Measurements from ENCODE around the gene ATP6V0A1. TPM values are rescaled to one million over a fixed set of nuclear protein-coding genes. Genes with fewer than 3 reads are reported as not detected.
A peak's percentile ranks its signal among the peaks of the same experiment; 100 is the strongest.

The ATP6V0A1 gene
- total RNA-seq, 1 experiment from 2014 or later: 53.4 TPM

GRCh38 chr17:42410319-42410685 lies 48.4 kb upstream of the ATP6V0A1 start:
- in situ Hi-C loops (cut with HindIII; ENCODE audit: low pct_unique_long_range_greater_than_20kb, low sequenced_read_pairs): no loop called here
- ATAC-seq (no peak), DNase-seq (ENCODE audit: low read depth, low spot score) (no peak)
- Histone ChIP-seq H3K27me3 (ENCODE audit: control insufficient read depth, insufficient read depth, low read length) (no peaks in the 10 kb centered on the region), H3K36me3 (ENCODE audit: control insufficient read depth, insufficient read depth, low read length) (no peaks in the 10 kb centered on the region), H3K9me3 (ENCODE audit: control insufficient read depth, insufficient read depth, low read depth, low read length) (no peaks in the 10 kb centered on the region), H3K4me1 (ENCODE audit: control insufficient read depth, insufficient read depth, low read length) (peaks cover 49% of the 10 kb centered on the region), H3K4me3 (ENCODE audit: low read depth in 2 of 2, low read length in 2 of 2) (no peak overlapping the region), H3K27ac (ENCODE audit: low read length) (peak overlapping the region; percentile 75)
- ChIA-PET POLR2A (no interaction called here), CTCF (no interaction called here)
- intact Hi-C loops (cut with micrococcal nuclease; ENCODE audit: unreplicated experiment): no loop called here
- TF ChIP-seq TCF7L2 (IDR thresholded peaks at IDR 0.05; ENCODE audit: low read depth, low read length): no peak
- no peak for TF ChIP-seq POLR2AphosphoS5 (IDR thresholded peaks at IDR 0.05; ENCODE audit: low read depth, low read length)
- TF ChIP-seq, protein P1, sequence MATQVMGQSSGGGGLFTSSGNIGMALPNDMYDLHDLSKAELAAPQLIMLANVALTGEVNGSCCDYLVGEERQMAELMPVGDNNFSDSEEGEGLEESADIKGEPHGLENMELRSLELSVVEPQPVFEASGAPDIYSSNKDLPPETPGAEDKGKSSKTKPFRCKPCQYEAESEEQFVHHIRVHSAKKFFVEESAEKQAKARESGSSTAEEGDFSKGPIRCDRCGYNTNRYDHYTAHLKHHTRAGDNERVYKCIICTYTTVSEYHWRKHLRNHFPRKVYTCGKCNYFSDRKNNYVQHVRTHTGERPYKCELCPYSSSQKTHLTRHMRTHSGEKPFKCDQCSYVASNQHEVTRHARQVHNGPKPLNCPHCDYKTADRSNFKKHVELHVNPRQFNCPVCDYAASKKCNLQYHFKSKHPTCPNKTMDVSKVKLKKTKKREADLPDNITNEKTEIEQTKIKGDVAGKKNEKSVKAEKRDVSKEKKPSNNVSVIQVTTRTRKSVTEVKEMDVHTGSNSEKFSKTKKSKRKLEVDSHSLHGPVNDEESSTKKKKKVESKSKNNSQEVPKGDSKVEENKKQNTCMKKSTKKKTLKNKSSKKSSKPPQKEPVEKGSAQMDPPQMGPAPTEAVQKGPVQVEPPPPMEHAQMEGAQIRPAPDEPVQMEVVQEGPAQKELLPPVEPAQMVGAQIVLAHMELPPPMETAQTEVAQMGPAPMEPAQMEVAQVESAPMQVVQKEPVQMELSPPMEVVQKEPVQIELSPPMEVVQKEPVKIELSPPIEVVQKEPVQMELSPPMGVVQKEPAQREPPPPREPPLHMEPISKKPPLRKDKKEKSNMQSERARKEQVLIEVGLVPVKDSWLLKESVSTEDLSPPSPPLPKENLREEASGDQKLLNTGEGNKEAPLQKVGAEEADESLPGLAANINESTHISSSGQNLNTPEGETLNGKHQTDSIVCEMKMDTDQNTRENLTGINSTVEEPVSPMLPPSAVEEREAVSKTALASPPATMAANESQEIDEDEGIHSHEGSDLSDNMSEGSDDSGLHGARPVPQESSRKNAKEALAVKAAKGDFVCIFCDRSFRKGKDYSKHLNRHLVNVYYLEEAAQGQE (IDR thresholded peaks at IDR 0.05; ENCODE audit: insufficient read depth in 1 of 2, low read depth in 2 of 2, low read length in 1 of 2): no peak
- TF ChIP-seq SIN3A (IDR thresholded peaks at IDR 0.05; ENCODE audit: borderline replicate concordance, insufficient read depth, low read depth, low read length): no peak
- BruUV-seq (replicated peaks): no TSS peak

DNA sequence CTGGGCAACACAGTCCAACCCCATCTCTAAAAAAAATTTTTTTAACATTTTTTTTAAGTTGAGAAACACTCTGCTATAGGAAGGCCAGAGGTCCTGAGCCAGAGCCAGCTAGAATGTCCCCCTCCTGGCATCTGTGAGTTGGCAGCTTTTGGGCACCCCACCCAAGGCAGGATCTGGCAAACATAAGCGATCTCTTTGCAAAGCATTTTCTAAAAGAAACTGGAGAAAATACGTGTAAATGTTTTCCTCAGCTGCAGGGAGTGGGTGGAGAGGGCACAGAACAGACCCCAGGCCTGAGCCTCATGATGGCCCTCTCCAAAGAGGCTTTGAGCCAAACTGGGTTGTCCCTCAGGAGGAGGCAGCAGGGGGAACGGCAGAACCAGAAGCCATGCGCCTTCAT lies 47.3 kb upstream of the ATP6V0A1 start:
- TF ChIP-seq, protein P2, sequence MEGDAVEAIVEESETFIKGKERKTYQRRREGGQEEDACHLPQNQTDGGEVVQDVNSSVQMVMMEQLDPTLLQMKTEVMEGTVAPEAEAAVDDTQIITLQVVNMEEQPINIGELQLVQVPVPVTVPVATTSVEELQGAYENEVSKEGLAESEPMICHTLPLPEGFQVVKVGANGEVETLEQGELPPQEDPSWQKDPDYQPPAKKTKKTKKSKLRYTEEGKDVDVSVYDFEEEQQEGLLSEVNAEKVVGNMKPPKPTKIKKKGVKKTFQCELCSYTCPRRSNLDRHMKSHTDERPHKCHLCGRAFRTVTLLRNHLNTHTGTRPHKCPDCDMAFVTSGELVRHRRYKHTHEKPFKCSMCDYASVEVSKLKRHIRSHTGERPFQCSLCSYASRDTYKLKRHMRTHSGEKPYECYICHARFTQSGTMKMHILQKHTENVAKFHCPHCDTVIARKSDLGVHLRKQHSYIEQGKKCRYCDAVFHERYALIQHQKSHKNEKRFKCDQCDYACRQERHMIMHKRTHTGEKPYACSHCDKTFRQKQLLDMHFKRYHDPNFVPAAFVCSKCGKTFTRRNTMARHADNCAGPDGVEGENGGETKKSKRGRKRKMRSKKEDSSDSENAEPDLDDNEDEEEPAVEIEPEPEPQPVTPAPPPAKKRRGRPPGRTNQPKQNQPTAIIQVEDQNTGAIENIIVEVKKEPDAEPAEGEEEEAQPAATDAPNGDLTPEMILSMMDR (IDR thresholded peaks at IDR 0.05): no peak
- TF ChIP-seq TCF7L2 (IDR thresholded peaks at IDR 0.05; ENCODE audit: low read depth, low read length) (no peak), POLR2AphosphoS5 (IDR thresholded peaks at IDR 0.05; ENCODE audit: low read depth, low read length) (no peak), SIN3A (IDR thresholded peaks at IDR 0.05; ENCODE audit: borderline replicate concordance, insufficient read depth, low read depth, low read length) (no peak)
- TF ChIP-seq, protein P1 (IDR thresholded peaks at IDR 0.05; ENCODE audit: insufficient read depth in 1 of 2, low read depth in 2 of 2, low read length in 1 of 2): no peak
- Histone ChIP-seq H3K4me3 (ENCODE audit: low read depth in 2 of 2, low read length in 2 of 2) (no peak overlapping the region), H3K27ac (ENCODE audit: low read length) (no peak overlapping the region), H3K4me1 (ENCODE audit: control insufficient read depth, insufficient read depth, low read length) (peaks cover 49% of the 10 kb centered on the region), H3K36me3 (ENCODE audit: control insufficient read depth, insufficient read depth, low read length) (no peaks in the 10 kb centered on the region), H3K9me3 (ENCODE audit: control insufficient read depth, insufficient read depth, low read depth, low read length) (no peaks in the 10 kb centered on the region), H3K27me3 (ENCODE audit: control insufficient read depth, insufficient read depth, low read length) (no peaks in the 10 kb centered on the region)
- ATAC-seq: no peak
- in situ Hi-C loops (cut with HindIII; ENCODE audit: low pct_unique_long_range_greater_than_20kb, low sequenced_read_pairs) (no loop called here), intact Hi-C loops (cut with micrococcal nuclease; ENCODE audit: unreplicated experiment) (no loop called here)
- ChIA-PET CTCF (no interaction called here), POLR2A (interaction anchor here (0.6 kb wide), 1 partner anchor 100 kb away, joined by 8 read pairs; no protein-coding TSS in a partner anchor)
- BruUV-seq (replicated peaks): no TSS peak
- DNase-seq (ENCODE audit: low read depth, low spot score): no peak

All from Panc1 (cell line).